ENCODE data around the gene TXLNA. TPM values are rescaled to one million over a fixed set of nuclear protein-coding genes. Genes with fewer than 3 reads are reported as not detected.

The TXLNA gene
- total RNA-seq, 1 donor from 2014 or later = 37.2 TPM

GRCh38 chr1:32186077-32186476 is 6.6 kb downstream of the TXLNA start:
- H3K36me3 Mint-ChIP-seq = peaks cover 50% of the 10 kb centered on the region
- Histone ChIP-seq H3K9ac (peak overlapping the region; percentile 16), H3K4me2 (no peak overlapping the region), H3K36me3 (peaks cover 5% of the 10 kb centered on the region), H3K79me2 (ENCODE audit: low read depth) (peaks cover 68% of the 10 kb centered on the region), H3F3A (ENCODE audit: low read depth) (no peaks in the 10 kb centered on the region), H2AFZ (replicated peaks) (no peak overlapping the region), H3K9me3 (ENCODE audit: low read depth) (no peaks in the 10 kb centered on the region), H3K4me3 (no peak overlapping the region), H3K4me1 (peaks cover 2% of the 10 kb centered on the region), H3K27me3 (no peaks in the 10 kb centered on the region), H4K20me1 (ENCODE audit: low read depth) (peaks cover 48% of the 10 kb centered on the region), H3K27ac (no peak overlapping the region)
- H3K9me3 Mint-ChIP-seq = no peaks in the 10 kb centered on the region
- no peak for DNase-seq (ENCODE audit: low spot score)
- peaks cover 6% of the 10 kb centered on the region for H3K27me3 Mint-ChIP-seq (ENCODE audit: insufficient read depth, low read depth)
- TF ChIP-seq EZH2phosphoT487 (IDR thresholded peaks at IDR 0.05) = no peak
- no peak for TF ChIP-seq EZH2 (IDR thresholded peaks at IDR 0.05)
- TF ChIP-seq CTCF (IDR thresholded peaks at IDR 0.05) = no peak
- H3K4me1 Mint-ChIP-seq = peaks cover 10% of the 10 kb centered on the region
- no peak overlapping the region for H3K27ac Mint-ChIP-seq
- H3K4me3 Mint-ChIP-seq = no peak overlapping the region

GRCh38 chr1:32186491-32186890 is 7.0 kb downstream of the TXLNA start:
- Histone ChIP-seq H3K9me3 (ENCODE audit: low read depth) (no peaks in the 10 kb centered on the region), H4K20me1 (ENCODE audit: low read depth) (peaks cover 44% of the 10 kb centered on the region), H2AFZ (replicated peaks) (no peak overlapping the region), H3K79me2 (ENCODE audit: low read depth) (peaks cover 64% of the 10 kb centered on the region), H3K27me3 (no peaks in the 10 kb centered on the region), H3K27ac (no peak overlapping the region), H3K4me1 (no peaks in the 10 kb centered on the region), H3K4me2 (no peak overlapping the region), H3K9ac (no peak overlapping the region), H3K4me3 (no peak overlapping the region), H3K36me3 (peaks cover 5% of the 10 kb centered on the region), H3F3A (ENCODE audit: low read depth) (no peaks in the 10 kb centered on the region)
- DNase-seq (ENCODE audit: low spot score) = no peak
- no peak overlapping the region for H3K27ac Mint-ChIP-seq
- H3K9me3 Mint-ChIP-seq = no peaks in the 10 kb centered on the region
- peaks cover 49% of the 10 kb centered on the region for H3K36me3 Mint-ChIP-seq
- peaks cover 6% of the 10 kb centered on the region for H3K4me1 Mint-ChIP-seq
- TF ChIP-seq EZH2phosphoT487 (IDR thresholded peaks at IDR 0.05) = no peak
- TF ChIP-seq EZH2 (IDR thresholded peaks at IDR 0.05) = no peak
- no peak for TF ChIP-seq CTCF (IDR thresholded peaks at IDR 0.05)
- peaks cover 6% of the 10 kb centered on the region for H3K27me3 Mint-ChIP-seq (ENCODE audit: insufficient read depth, low read depth)
- no peak overlapping the region for H3K4me3 Mint-ChIP-seq

- H3K79me2 ChIP-seq (ENCODE audit: low read depth) = peaks cover 51% of the 10 kb centered on the region
- no peak overlapping the region for H3K4me3 ChIP-seq
- H3K27me3 Mint-ChIP-seq (ENCODE audit: insufficient read depth, low read depth) = peaks cover 5% of the 10 kb centered on the region
- DNase-seq (ENCODE audit: low spot score) = no peak
- no peak overlapping the region for H3K9ac ChIP-seq
- peaks cover 5% of the 10 kb centered on the region for H3K36me3 ChIP-seq
- H3K27ac ChIP-seq = no peak overlapping the region
- no peak overlapping the region for H2AFZ ChIP-seq (replicated peaks)
- H3K4me1 Mint-ChIP-seq = peaks cover 4% of the 10 kb centered on the region
- no peak for TF ChIP-seq EZH2 (IDR thresholded peaks at IDR 0.05)
- no peak for TF ChIP-seq CTCF (IDR thresholded peaks at IDR 0.05)
- no peak for TF ChIP-seq EZH2phosphoT487 (IDR thresholded peaks at IDR 0.05)
- no peaks in the 10 kb centered on the region for H3K4me1 ChIP-seq
- H3K9me3 ChIP-seq (ENCODE audit: low read depth) = no peaks in the 10 kb centered on the region
- peaks cover 38% of the 10 kb centered on the region for H4K20me1 ChIP-seq (ENCODE audit: low read depth)
- no peak overlapping the region for H3K4me3 Mint-ChIP-seq
- H3K9me3 Mint-ChIP-seq = no peaks in the 10 kb centered on the region
- peaks cover 55% of the 10 kb centered on the region for H3K36me3 Mint-ChIP-seq
- H3K4me2 ChIP-seq = no peak overlapping the region
- no peak overlapping the region for H3K27ac Mint-ChIP-seq
- no peaks in the 10 kb centered on the region for H3F3A ChIP-seq (ENCODE audit: low read depth)
- H3K27me3 ChIP-seq = no peaks in the 10 kb centered on the region
Observed at GRCh38 chr1:32187850-32188249, 8.4 kb downstream of the TXLNA start.
